H1 (cell line): ENCODE measurements around the gene TLCD5. TPM values are rescaled to one million over a fixed set of nuclear protein-coding genes. Genes with fewer than 3 reads are reported as not detected.

ENCODE experiments used
- CTCF ChIA-PET: fragments of 300-600 bp; sonication (Branson Sonifier 250); formaldehyde crosslinking; loops from one replicate; lab custom pipeline; 2021; ENCODE audit not compliant: partially characterized antibody; lab: Charles Lee
- POLR2A ChIA-PET: fragments of 300-600 bp; sonication (Branson Sonifier 250); formaldehyde crosslinking; loops from one replicate; lab custom pipeline; 2021; ENCODE audit warnings: inconsistent platforms; ENCODE audit not compliant: partially characterized antibody; lab: Charles Lee
- DNase-seq, 2 experiments: peaks; one replicate each; pipeline versions ENCODE4 v3.0.0 to v3.0.0-alpha.2; 2010 to 2022; ENCODE audit warnings: low spot score in 2 of 2, low read depth in 1 of 2, mixed read lengths in 1 of 2
- FAIRE-seq: peaks from 2 replicates; lab custom pipeline; 2011; peaks lifted over from hg19 to GRCh38; lab: Jason Lieb, UNC
- H2AFZ ChIP-seq: 2 replicates; pipeline ENCODE4 v1.8.1; 2012; ENCODE audit warnings: low read length, inconsistent platforms
- H2AK5ac ChIP-seq: 2 replicates; pipeline ENCODE4 v1.6.1; 2013; ENCODE audit warnings: low read depth, low read length
- H2BK120ac ChIP-seq: replicated peaks from 2 replicates; pipeline ENCODE3; 2013; ENCODE audit warnings: low read depth, low read length, inconsistent platforms
- H2BK12ac ChIP-seq: 2 replicates; pipeline ENCODE4 v1.6.1; 2013; ENCODE audit warnings: low read depth, low read length
- H2BK15ac ChIP-seq: 2 replicates; pipeline ENCODE4 v1.6.1; 2013; ENCODE audit warnings: low read length
- H2BK20ac ChIP-seq: 2 replicates; pipeline ENCODE4 v1.6.1; 2013; ENCODE audit warnings: low read length
- H2BK5ac ChIP-seq: 2 replicates; pipeline ENCODE4 v1.6.1; 2013; ENCODE audit warnings: low read depth, low read length
- H3K14ac ChIP-seq: 2 replicates; pipeline ENCODE4 v1.6.1; 2013; ENCODE audit warnings: inconsistent platforms; ENCODE audit not compliant: insufficient read length
- H3K18ac ChIP-seq: 2 replicates; pipeline ENCODE4 v1.6.1; 2013; ENCODE audit warnings: low read length; ENCODE audit errors: extremely low read depth
- H3K23ac ChIP-seq: 2 replicates; pipeline ENCODE4 v1.6.1; 2013; ENCODE audit warnings: inconsistent platforms; ENCODE audit not compliant: insufficient read length
- H3K23me2 ChIP-seq: 2 replicates; pipeline ENCODE4 v1.6.1; 2013; ENCODE audit warnings: low read depth, low read length
- H3K27ac ChIP-seq: 2 replicates; pipeline ENCODE4 v1.6.1; 2011; ENCODE audit warnings: low read depth, low read length, inconsistent platforms
- H3K27me3 ChIP-seq, 4 experiments: replicated peaks in 1 of 4; 1 replicate in 1 of 4; 2 replicates in 3 of 4; pipeline versions ENCODE4 v1.6.1 to v1.8.1; 2011 to 2013; ENCODE audit warnings: low read length in 3 of 4, mild to moderate bottlenecking in 3 of 4, inconsistent platforms in 2 of 4, mixed read lengths in 2 of 4, moderate library complexity in 1 of 4; ENCODE audit not compliant: control insufficient read depth in 3 of 4, insufficient read depth in 3 of 4; ENCODE audit errors: extremely low read depth in 1 of 4
- H3K36me3 ChIP-seq, 4 experiments: 2 replicates each; pipeline versions ENCODE4 v1.6.1 to v1.8.1; 2011 to 2013; ENCODE audit warnings: mild to moderate bottlenecking in 4 of 4, low read length in 3 of 4, moderate library complexity in 2 of 4, control low read depth in 1 of 4, inconsistent platforms in 1 of 4; ENCODE audit not compliant: insufficient read depth in 4 of 4, control insufficient read depth in 2 of 4
- H3K4ac ChIP-seq: replicated peaks from 2 replicates; pipeline ENCODE3; 2013; ENCODE audit warnings: low read length, low read depth, mixed read lengths, inconsistent platforms; ENCODE audit not compliant: insufficient read length
- H3K4me1 ChIP-seq, 4 experiments: replicated peaks in 1 of 4; 1 replicate in 1 of 4; 2 replicates in 3 of 4; pipeline versions ENCODE4 v1.6.1 to v1.8.1; 2011 to 2013; ENCODE audit warnings: low read length in 3 of 4, inconsistent platforms in 2 of 4, mixed read lengths in 1 of 4; ENCODE audit not compliant: insufficient read depth in 4 of 4, control insufficient read depth in 3 of 4
- H3K4me2 ChIP-seq, 2 experiments: 2 replicates each; pipeline versions ENCODE4 v1.6.1 to v1.8.1; 2011 to 2013; ENCODE audit warnings: low read depth in 2 of 2, low read length in 2 of 2, control low read depth in 1 of 2, inconsistent platforms in 1 of 2, mild to moderate bottlenecking in 1 of 2; ENCODE audit not compliant: insufficient read depth in 1 of 2
- H3K4me3 ChIP-seq, 4 experiments: fragments of 200-600, 300-600 bp in 1 of 4; sonication (generic), shearing (Covaris generic), sonication (Bioruptor Twin) in 1 of 4; 2 replicates each; pipeline versions ENCODE4 v1.5.1 to v1.8.1; 2011 to 2016; ENCODE audit warnings: low read length in 4 of 4, low read depth in 3 of 4, control low read depth in 2 of 4, inconsistent platforms in 2 of 4, mild to moderate bottlenecking in 2 of 4, mixed read lengths in 1 of 4, moderate library complexity in 1 of 4; ENCODE audit not compliant: insufficient read depth in 2 of 4; ENCODE audit errors: extremely low read depth in 1 of 4
- H3K56ac ChIP-seq: replicated peaks from 2 replicates; pipeline ENCODE3; 2013; ENCODE audit warnings: low read depth, mild to moderate bottlenecking, mixed read lengths, low read length, inconsistent platforms; ENCODE audit not compliant: insufficient read length
- H3K79me1 ChIP-seq: 2 replicates; pipeline ENCODE4 v1.6.1; 2013; ENCODE audit warnings: low read depth, low read length, control low read depth
- H3K79me2 ChIP-seq, 2 experiments: 2 replicates each; pipeline versions ENCODE4 v1.6.1 to v1.8.1; 2012 to 2013; ENCODE audit warnings: low read length in 2 of 2, mild to moderate bottlenecking in 2 of 2, inconsistent platforms in 1 of 2; ENCODE audit not compliant: insufficient read depth in 2 of 2, control insufficient read depth in 1 of 2
- H3K9ac ChIP-seq, 4 experiments: replicated peaks in 1 of 4; 1 replicate in 1 of 4; 2 replicates in 3 of 4; pipeline versions ENCODE4 v1.6.1 to v1.8.1; 2011 to 2013; ENCODE audit warnings: low read depth in 3 of 4, low read length in 3 of 4, control low read depth in 2 of 4, mild to moderate bottlenecking in 2 of 4, moderate library complexity in 2 of 4, inconsistent platforms in 1 of 4; ENCODE audit errors: extremely low read depth in 1 of 4
- H3K9me3 ChIP-seq, 2 experiments: 2 replicates each; pipeline versions ENCODE4 v1.6.1 to v1.8.1; 2012 to 2013; ENCODE audit warnings: mild to moderate bottlenecking in 2 of 2, moderate library complexity in 2 of 2, control low read depth in 1 of 2, inconsistent platforms in 1 of 2, low read depth in 1 of 2, low read length in 1 of 2, mixed read lengths in 1 of 2; ENCODE audit not compliant: insufficient read depth in 2 of 2
- H4K20me1 ChIP-seq, 2 experiments: replicated peaks in 1 of 2; 2 replicates each; pipeline versions ENCODE3 to v1.8.1; 2011 to 2013; ENCODE audit warnings: inconsistent platforms in 2 of 2, low read length in 2 of 2, mild to moderate bottlenecking in 1 of 2; ENCODE audit not compliant: insufficient read depth in 2 of 2, control insufficient read depth in 1 of 2
- H4K5ac ChIP-seq: 2 replicates; pipeline ENCODE4 v1.6.1; 2013; ENCODE audit warnings: low read length, low read depth, mixed read lengths, inconsistent platforms; ENCODE audit not compliant: insufficient read length
- H4K8ac ChIP-seq: 2 replicates; pipeline ENCODE4 v1.8.0; 2013; ENCODE audit warnings: mild to moderate bottlenecking, moderate library complexity, low read length, inconsistent platforms; ENCODE audit not compliant: insufficient read depth; ENCODE audit errors: extremely low read depth
- H4K91ac ChIP-seq: replicated peaks from 2 replicates; pipeline ENCODE3; 2013; ENCODE audit warnings: low read length, mixed read lengths, inconsistent platforms; ENCODE audit not compliant: insufficient read length
- GTF2F1 ChIP-seq: IDR thresholded peaks from 2 replicates; pipeline ENCODE4 v1.6.1; 2012; ENCODE audit warnings: low read depth, low read length, improper control_type of control experiment, borderline replicate concordance
- WGBS, 2 experiments: shearing (Covaris generic) in 1 of 2; methylation state at CpG; one replicate each; pipeline versions ENCODE4 v1.1.6 to v1.1.7; 2013 to 2015; ENCODE audit warnings: low lambda C conversion rate in 2 of 2, mixed read lengths in 2 of 2, inconsistent platforms in 1 of 2, low coverage in 1 of 2, missing lambda C conversion rate in 1 of 2; ENCODE audit not compliant: insufficient replicate concordance in 2 of 2, insufficient coverage in 1 of 2, insufficient read length in 1 of 2; ENCODE audit errors: extremely low coverage in 1 of 2, missing lambda C conversion rate in 1 of 2; 5-methylcytosine and 5-hydroxymethylcytosine counted together
- polyA plus RNA-seq, 7 experiments: library from polyadenylated mRNA; depleted of rRNA in 3 of 7; stranded (reverse) in 5 of 7; unstranded in 2 of 7; fragments of >200 nt in 5 of 7; fragments of 200-250 nt in 2 of 7; gene quantifications; 1 replicate in 5 of 7; 2 replicates in 1 of 7; 4 replicates in 1 of 7; pipeline versions ENCODE4 v1.2.1 to v1.2.3, GENCODE V29; 2011 to 2013; ENCODE audit warnings: missing spikeins in 2 of 7, mixed read lengths in 2 of 7
- total RNA-seq: library from RNA; stranded (reverse); fragmentation: NEBNext Ultra II Directional; extraction: Animal tissue kit (Norgen Biotek cat#: 25700); gene quantifications from 2 replicates; pipeline ENCODE4 v1.2.1, GENCODE V29; 2021

TLCD5 gene
- total and polyA plus RNA-seq, 2 of the 8 experiments (the other 6 are each of a cell fraction or from before 2014, with no cell fraction given) = 9.5 to 10.1 TPM

DNA sequence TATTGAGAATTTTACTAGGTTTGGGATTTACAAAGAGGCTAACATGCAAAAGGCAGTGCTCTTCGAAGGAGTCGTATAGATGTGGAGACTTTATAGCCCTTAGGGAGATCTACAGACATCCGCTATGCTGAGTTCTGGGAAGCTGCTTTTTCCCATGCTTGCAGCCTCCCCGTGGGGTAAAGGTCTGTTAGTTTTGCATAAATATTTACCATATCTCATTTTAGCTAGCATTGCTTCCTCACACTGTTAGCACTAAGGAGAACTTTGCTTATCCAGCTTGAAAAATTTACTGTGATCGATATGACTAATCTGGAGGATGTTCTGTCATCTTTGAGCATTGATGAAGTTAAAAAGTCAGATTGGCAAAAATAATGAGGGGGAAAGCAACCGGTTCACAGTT, 29.7 kb downstream of the TLCD5 start:
- H4K8ac ChIP-seq = no peak overlapping the region
- H2BK5ac ChIP-seq = no peak overlapping the region
- 79% methylated on average over 6 of the region's 6 CpGs; no CpG with 5 or more reads in 1 of the 2 experiments for WGBS, 2 experiments
- no peak overlapping the region for H3K4me3 ChIP-seq
- no peaks in the 10 kb centered on the region for H3K27me3 ChIP-seq
- H3K9ac ChIP-seq = no peak overlapping the region
- H3K23ac ChIP-seq = no peak overlapping the region
- ChIA-PET POLR2A (no interaction called here), CTCF (interaction anchor here (2.1 kb wide), 1 partner anchor 20 kb away, joined by 7 read pairs; no protein-coding TSS in a partner anchor)
- no peak overlapping the region for H3K14ac ChIP-seq
- H4K91ac ChIP-seq = no peak overlapping the region
- H3K79me1 ChIP-seq = peaks cover 4% of the 10 kb centered on the region; the same call in 1 of the 2 replicates
- DNase-seq = no peak
- FAIRE-seq = no peak
- no peak overlapping the region for H3K4me2 ChIP-seq
- no peak overlapping the region for H3K27ac ChIP-seq
- H2BK15ac ChIP-seq = no peak overlapping the region
- H3K9me3 ChIP-seq = no peaks in the 10 kb centered on the region
- H3K4ac ChIP-seq = no peak overlapping the region
- H2BK20ac ChIP-seq = no peak overlapping the region
- TF ChIP-seq GTF2F1 = no peak
- peaks cover 0 to 3% (median 0%) of the 10 kb centered on the region in 4 experiments; a peak in 1 of 7 replicates for H3K4me1 ChIP-seq
- H2AK5ac ChIP-seq = no peak overlapping the region
- H3K18ac ChIP-seq = no peak overlapping the region
- H4K5ac ChIP-seq = no peak overlapping the region
- H4K20me1 ChIP-seq = peaks cover 0 to 4% of the 10 kb centered on the region in 2 experiments
- H3K36me3 ChIP-seq = no peaks in the 10 kb centered on the region; a peak in 1 of 8 replicates
- no peak overlapping the region for H2AFZ ChIP-seq
- peaks cover 2 to 71% of the 10 kb centered on the region in 2 experiments; a peak in 3 of 4 replicates for H3K79me2 ChIP-seq
- no peak overlapping the region for H3K56ac ChIP-seq
- no peak overlapping the region for H2BK12ac ChIP-seq
- H3K23me2 ChIP-seq = no peaks in the 10 kb centered on the region; the same call in 1 of the 2 replicates
- no peak overlapping the region for H2BK120ac ChIP-seq
